Measurements from ENCODE around the gene TES.

The TES gene

GRCh38 chr7:116252249-116252648, 41.9 kb downstream of the TES start:
- no peak for DNase-seq (ENCODE audit: low spot score)
- in situ Hi-C loops (cut with MboI; ENCODE audit: low sequenced_read_pairs, unreplicated experiment) = no loop called here
- TF ChIP-seq CTCF (IDR thresholded peaks at IDR 0.05; ENCODE audit: borderline replicate concordance, control extremely low read depth, extremely low read depth, insufficient read depth, missing control alignments) = no peak

GRCh38 chr7:116257156-116257555, 46.8 kb downstream of the TES start:
- no peak for TF ChIP-seq CTCF (IDR thresholded peaks at IDR 0.05; ENCODE audit: borderline replicate concordance, control extremely low read depth, extremely low read depth, insufficient read depth, missing control alignments)
- in situ Hi-C loops (cut with MboI; ENCODE audit: low sequenced_read_pairs, unreplicated experiment) = no loop called here
- no peak for DNase-seq (ENCODE audit: low spot score)

- TF ChIP-seq CTCF (IDR thresholded peaks at IDR 0.05; ENCODE audit: borderline replicate concordance, control extremely low read depth, extremely low read depth, insufficient read depth, missing control alignments) = peak; percentile 59
- in situ Hi-C loops (cut with MboI; ENCODE audit: low sequenced_read_pairs, unreplicated experiment) = no loop called here
- peak; percentile 30 for DNase-seq (ENCODE audit: low spot score)
Measured at GRCh38 chr7:116258734-116259133, 48.4 kb downstream of the TES start.

GRCh38 chr7:116259156-116259870, 49.0 kb downstream of the TES start:
- in situ Hi-C loops (cut with MboI; ENCODE audit: low sequenced_read_pairs, unreplicated experiment) = no loop called here
- no peak for DNase-seq (ENCODE audit: low spot score)

GRCh38 chr7:116259871-116260440, 49.6 kb downstream of the TES start:
- no peak for TF ChIP-seq CTCF (IDR thresholded peaks at IDR 0.05; ENCODE audit: borderline replicate concordance, control extremely low read depth, extremely low read depth, insufficient read depth, missing control alignments)
- DNase-seq (ENCODE audit: low spot score) = no peak
- in situ Hi-C loops (cut with MboI; ENCODE audit: low sequenced_read_pairs, unreplicated experiment) = loop anchor here (10.0 kb wide), 2 partner anchors 335 to 545 kb away; no protein-coding TSS in a partner anchor

More at GRCh38 chr7:116259156-116259870, 49.0 kb downstream of the TES start:
- TF ChIP-seq CTCF (IDR thresholded peaks at IDR 0.05; ENCODE audit: borderline replicate concordance, control extremely low read depth, extremely low read depth, insufficient read depth, missing control alignments) = no peak

GRCh38 chr7:116261904-116262303, 51.6 kb downstream of the TES start:
- in situ Hi-C loops (cut with MboI; ENCODE audit: low sequenced_read_pairs, unreplicated experiment) = loop anchor here (10.0 kb wide), 2 partner anchors 333 to 543 kb away; no protein-coding TSS in a partner anchor
- DNase-seq (ENCODE audit: low spot score) = no peak
- no peak for TF ChIP-seq CTCF (IDR thresholded peaks at IDR 0.05; ENCODE audit: borderline replicate concordance, control extremely low read depth, extremely low read depth, insufficient read depth, missing control alignments)

Measured in GM13976 (cell line).